Measurements from ENCODE around the gene CLPSL2.

The CLPSL2 gene, protein sequence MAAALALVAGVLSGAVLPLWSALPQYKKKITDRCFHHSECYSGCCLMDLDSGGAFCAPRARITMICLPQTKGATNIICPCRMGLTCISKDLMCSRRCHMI

DNA sequence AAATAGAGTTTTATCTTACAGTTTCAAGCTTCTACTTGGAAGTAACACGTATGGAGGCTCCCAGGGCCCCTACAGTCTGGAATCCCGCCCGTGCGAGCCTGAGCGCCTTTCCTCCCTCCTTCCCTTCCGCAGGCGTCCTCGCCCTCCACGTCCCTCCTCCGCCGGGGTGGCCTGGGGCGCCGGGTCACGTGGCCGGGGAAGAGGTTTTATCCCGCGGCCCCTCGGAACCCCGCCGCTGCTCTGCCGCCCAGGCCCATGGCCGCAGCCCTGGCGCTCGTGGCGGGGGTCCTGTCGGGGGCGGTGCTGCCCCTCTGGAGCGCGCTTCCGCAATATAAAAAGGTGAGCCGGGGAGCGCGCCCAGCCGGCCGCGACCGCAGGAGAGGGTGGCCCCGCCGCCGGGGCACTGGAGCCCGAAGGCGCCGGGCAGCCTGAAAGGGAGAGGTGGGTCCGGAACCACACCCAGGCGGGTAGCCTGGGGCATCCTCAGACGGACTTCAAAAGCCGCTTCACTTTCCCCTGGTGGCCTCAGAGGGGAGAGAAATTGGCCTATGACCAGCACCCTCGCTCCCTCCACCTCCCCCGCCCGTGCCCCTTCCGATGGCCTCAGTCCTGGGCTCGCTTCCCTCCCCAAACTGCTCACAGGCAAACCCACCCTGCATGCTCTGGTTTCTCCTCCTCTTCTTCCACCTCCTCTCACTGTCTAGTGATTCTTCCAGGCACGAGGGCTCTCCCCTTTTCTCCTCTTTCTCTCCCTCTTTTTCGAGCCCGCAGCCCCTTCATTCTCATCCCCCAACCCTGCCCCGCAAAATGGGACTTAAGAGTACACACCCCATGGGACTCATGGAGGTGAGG, at the start of gene CLPSL2:
TSS of gene CLPSL2 (plus strand) at position 235 of the 852 bp plus-strand sequence. CDS start at position 256, 21 bp downstream.
- DNase-seq (ENCODE audit: low read depth): no peak
- TF ChIP-seq, protein P1, sequence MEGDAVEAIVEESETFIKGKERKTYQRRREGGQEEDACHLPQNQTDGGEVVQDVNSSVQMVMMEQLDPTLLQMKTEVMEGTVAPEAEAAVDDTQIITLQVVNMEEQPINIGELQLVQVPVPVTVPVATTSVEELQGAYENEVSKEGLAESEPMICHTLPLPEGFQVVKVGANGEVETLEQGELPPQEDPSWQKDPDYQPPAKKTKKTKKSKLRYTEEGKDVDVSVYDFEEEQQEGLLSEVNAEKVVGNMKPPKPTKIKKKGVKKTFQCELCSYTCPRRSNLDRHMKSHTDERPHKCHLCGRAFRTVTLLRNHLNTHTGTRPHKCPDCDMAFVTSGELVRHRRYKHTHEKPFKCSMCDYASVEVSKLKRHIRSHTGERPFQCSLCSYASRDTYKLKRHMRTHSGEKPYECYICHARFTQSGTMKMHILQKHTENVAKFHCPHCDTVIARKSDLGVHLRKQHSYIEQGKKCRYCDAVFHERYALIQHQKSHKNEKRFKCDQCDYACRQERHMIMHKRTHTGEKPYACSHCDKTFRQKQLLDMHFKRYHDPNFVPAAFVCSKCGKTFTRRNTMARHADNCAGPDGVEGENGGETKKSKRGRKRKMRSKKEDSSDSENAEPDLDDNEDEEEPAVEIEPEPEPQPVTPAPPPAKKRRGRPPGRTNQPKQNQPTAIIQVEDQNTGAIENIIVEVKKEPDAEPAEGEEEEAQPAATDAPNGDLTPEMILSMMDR (IDR thresholded peaks at IDR 0.05; ENCODE audit: low read depth, low read length, missing control alignments): no peak
- peak within 1 kb of the TSS; percentile 12 for H3K4me3 ChIP-seq (ENCODE audit: low read depth, low read length)

DNA sequence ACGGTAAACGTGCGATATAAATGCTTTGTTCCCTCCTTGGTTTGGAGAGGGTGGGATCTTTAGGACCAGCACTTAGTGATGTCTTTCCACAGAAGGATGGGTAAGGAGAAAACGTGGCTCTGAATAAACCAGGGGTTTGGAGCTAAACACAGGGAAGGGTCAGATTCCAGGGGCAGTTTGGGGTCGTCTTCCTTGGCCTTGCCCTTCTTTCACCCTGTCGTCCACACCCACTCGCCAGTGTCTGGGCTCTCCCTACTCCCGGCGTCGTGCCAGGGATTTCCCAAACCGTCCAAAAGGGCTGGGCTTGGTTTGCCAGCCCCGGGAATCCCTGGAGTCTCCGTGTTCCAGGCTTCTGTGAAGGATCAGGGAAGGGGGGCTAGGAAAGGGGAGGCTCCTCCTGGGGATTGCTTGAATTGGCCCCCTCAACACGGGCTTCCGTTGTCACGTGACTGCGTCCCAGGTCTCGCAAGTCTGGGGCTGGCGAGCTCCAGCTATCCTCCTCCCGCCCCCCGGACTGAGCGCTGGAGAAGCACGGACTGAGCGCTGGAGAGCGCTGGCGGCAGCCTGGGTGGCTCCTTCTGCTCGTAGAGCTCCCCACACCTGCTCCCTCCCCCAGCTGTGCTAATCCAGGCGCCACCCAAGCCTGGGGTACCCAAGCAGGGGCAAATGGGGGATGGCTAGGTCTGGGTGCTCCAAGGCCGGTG, 49.0 kb upstream of the CLPSL2 start:
- peak overlapping the region; percentile 66 for H3K4me3 ChIP-seq (ENCODE audit: low read depth, low read length)
- DNase-seq (ENCODE audit: low read depth): no peak
- TF ChIP-seq, protein P1 (IDR thresholded peaks at IDR 0.05; ENCODE audit: low read depth, low read length, missing control alignments): no peak

DNA sequence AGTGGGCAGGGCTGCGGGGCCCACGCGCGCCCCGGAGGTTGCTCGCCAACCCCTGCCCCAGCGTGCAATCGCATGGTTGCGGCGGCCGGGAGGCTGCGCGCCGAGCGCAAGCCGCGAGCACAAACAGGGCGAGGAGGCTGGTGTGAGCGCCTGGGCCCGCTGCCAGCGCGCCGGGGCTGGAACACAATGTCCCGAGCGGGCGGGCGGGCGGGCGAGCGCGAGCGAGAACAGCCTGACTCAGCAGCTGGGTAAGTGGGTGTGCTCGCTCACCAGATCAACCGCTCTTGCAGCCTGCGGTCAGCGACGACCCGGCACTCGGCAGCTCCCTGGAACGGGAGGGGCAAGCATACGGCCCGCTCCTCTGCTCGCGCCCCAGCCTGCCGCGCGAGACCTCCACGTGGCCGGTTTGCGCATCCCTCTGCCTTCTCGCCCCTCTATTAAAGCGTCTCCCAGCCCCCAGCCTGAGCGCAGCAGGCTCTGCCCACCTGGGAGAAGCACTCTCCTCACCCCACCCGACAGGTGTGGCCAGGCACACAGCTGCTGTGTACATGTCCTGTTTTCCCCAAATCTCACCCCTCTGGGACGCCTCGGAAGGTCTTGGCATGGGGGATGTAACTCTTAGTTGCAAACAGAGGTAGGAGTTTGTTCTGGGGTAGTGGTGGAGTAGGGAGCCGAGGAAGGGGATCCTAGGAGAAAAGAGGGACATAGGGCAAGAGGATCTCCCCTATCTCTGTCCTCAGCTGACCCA, 48.3 kb upstream of the CLPSL2 start:
- DNase-seq (ENCODE audit: low read depth): peak; percentile 71
- TF ChIP-seq, protein P1 (IDR thresholded peaks at IDR 0.05; ENCODE audit: low read depth, low read length, missing control alignments): no peak
- H3K4me3 ChIP-seq (ENCODE audit: low read depth, low read length): peak overlapping the region; percentile 66

DNA sequence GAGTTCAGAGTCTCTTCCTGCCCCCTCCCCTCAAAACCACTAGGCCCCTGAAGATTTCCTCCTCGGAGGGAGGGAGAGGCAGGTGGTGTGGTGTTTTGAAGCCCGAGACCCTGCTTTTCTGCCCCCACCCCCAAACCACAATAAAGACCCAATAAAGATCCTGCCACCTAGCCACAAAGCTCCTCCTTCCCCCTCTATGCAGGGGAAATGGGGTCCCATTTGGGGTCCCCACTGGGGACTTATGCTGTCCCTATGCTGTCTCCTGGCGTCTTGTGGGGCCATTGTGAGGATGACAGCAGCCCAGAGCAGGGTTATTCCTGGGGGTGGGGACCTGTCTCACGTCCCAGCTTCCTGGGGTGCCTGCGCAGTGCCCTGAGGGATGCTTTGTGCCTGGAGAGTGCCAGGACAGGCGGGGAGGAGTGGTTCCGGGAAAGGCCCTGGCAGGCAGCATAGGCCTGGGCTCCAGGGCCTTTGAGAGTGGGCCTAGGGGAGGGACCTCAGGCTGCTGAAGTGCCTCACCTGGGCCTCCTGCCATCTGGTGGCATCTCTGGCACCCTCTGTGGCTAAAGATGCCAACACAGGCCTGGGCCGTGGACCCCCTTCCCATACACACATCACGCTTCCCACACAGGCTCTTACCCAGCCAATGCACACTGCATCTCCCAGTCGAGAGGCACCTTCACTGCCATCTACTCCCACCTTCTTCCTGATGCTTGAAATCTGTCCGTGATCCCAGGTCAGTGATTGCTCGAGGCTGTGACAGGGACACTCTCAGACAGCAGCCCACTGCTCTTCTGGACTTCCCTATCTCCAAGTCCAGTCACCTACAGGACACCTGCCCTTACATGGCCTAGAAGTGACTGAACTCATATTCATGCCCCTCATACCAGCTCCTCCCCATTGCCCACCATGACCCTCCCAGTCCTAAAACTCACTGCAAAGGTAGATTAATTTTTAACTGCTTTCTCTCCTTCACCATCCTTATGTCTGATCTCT, 47.4 kb upstream of the CLPSL2 start:
- no peak for DNase-seq (ENCODE audit: low read depth)
- TF ChIP-seq, protein P1 (IDR thresholded peaks at IDR 0.05; ENCODE audit: low read depth, low read length, missing control alignments): peak; percentile 7
- no peak overlapping the region for H3K4me3 ChIP-seq (ENCODE audit: low read depth, low read length)

DNA sequence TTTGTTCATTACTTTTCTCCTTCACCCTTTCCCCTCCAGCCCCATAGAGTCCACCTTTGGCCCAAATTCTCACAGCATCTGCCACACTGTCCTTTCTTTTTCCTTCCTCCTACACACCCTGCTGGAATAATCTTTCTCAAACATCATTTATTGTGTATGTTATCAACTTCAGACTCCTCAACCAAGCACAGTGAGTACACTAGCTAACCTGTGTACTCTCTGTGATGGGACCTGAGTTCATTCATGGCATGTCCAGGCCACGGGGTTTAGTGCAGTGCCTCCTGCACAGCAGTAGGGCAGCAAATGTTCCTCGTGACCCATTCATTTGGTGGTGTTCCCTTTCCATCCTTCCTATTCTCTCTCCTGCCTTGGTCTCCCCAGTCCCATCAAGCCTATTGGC, 46.7 kb upstream of the CLPSL2 start:
- TF ChIP-seq, protein P1 (IDR thresholded peaks at IDR 0.05; ENCODE audit: low read depth, low read length, missing control alignments): no peak
- H3K4me3 ChIP-seq (ENCODE audit: low read depth, low read length): no peak overlapping the region
- no peak for DNase-seq (ENCODE audit: low read depth)
